Superior temporal gyrus (tissue), 1 donor: Measurements from ENCODE around the gene POMGNT1.

Source experiments
- DNase-seq: peaks from one replicate; pipeline ENCODE4 v3.0.0-alpha.2; 2016; ENCODE audit errors: extremely low spot score

Gene POMGNT1

DNA sequence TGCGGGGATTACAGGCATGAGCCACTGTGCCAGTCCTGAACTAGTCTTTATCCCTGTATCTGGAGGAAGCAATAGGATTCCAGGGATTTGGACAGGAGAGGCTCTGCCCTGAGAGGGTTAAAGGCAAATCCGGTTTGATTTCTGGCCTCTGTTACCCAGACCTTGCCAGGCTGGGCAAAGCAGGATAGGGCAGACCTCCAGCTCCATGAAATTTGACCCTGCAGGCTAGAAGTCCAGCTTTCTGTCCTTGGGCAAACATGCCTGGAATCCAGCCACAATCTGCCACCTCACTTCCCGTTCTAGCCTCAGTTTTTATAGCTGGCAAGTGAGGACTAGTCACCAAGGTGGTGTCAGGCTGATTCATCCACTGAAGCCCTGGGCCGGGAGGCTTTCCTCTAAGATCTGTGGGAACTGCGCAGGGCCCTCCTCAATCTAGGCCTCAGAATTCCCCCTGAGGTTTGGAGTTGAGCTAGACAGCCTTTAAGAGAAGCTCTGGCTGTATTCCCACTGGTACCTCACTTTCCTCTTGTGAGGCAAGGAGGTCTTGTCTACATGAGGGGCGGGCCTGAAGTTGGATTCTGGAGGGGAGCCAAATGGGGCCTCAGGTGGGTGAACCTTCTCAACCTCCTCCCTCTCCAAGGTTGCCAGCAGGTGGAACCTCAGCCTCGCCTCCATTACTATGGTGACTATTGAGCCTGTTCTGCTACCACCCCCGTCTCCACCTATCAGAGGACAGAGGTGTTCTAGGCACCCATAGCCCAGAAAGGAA is 15.0 kb downstream of the POMGNT1 start:
- DNase-seq = no peak

DNA sequence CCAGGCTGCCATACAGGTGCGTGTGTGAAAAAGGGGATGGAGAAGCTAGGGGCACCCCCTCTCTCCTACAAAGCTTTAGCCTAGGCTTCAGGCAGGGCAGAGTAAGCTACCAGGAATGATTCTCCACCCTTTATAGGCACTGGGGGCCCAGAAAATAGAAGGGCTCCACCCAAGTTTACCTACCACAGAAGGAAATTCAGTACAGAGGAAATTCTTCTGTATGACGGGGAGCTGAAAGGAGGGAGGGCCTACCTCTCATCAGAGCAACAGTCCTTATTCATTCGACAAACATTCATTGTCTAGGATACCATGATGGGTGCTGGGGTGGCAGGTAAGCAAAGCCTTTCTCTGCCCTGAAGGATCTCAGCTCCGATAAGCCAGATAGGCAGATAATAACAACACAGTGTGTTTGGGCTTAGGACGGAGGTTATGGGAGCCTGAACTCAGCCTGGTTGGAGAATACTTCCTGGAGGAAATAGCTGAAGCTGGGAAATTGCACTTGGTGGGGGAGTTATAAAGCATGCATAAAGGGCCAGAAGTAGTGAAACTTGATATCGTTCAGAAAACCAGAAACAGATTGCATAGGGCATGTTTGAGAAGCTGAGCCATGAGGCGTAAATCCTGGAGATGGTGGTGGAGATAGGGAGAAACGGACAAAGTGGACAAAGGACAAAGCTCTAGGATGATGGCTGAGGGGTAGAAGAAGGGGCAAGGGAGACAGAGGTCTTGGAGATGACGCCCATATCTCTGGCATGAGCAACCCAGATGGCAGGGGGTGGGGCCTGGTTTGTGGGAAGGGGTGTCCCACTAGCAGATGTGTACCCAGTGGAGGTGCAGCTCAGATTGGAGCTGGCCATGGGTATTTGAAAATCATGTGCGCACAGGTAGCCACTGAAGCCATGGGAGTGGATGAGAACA is 16.6 kb downstream of the POMGNT1 start:
- DNase-seq = no peak

DNA sequence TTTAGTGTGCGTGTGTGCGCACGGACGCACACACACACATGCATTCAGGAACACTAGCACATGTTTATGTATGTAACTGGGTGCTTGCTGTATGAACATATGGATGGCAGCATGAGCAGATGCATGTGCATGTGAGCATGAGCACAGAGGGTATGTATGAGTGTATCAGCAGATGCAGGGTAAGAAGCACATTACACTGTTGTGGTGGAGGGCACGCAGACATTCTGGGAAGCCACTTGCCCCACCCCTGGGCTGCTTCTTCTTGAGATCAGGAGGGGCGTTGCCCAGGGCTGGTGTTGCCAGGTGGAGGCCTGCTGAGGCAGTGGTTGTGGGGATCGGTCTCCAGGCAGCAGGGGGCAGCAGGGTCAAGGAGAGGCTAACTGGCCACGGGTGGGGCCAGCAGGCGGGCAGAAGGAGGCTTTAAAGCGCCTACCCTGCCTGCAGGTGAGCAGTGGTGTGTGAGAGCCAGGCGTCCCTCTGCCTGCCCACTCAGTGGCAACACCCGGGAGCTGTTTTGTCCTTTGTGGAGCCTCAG is 18.1 kb downstream of the POMGNT1 start:
- no peak for DNase-seq

GRCh38 chr1:46179138-46180081 is 18.8 kb downstream of the POMGNT1 start:
- peak; percentile 95 for DNase-seq

DNA sequence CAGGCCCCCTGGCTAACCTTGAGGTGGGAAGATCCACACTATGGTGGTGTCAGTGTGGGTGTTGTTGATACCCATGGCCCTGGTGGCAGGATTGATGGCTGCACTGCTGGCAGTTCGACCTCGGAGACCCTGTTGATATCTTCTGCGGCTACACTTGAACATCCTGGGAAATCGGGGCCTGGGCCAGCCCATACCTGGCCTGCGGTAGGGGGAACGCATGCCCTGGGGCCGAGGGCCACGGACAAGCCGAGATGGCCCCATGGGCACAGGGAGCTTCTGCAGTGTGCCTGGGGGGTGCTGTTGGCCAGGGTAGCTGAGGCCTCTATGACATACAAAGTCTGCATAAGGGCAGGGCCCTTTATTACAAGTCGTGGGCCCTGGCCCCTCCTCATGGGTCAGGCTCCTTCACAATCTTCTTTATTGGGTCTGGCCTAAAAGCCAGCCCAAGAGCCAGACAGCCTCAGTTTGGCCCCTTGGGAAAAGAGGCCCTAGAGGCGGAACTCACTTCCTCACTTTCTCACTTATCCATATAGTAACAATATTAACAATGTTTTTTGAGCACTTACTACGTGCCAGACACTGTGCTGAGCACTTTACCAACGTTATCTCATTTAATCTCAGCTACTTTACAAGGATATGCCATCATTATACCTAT is 21.9 kb downstream of the POMGNT1 start, which contains the start of gene P3R3URF:
Gene P3R3URF, minus strand, starts transcription at position 278 of the 655 bp plus-strand sequence. Its CDS starts 17 bp downstream, at position 261.
- DNase-seq = no peak

DNA sequence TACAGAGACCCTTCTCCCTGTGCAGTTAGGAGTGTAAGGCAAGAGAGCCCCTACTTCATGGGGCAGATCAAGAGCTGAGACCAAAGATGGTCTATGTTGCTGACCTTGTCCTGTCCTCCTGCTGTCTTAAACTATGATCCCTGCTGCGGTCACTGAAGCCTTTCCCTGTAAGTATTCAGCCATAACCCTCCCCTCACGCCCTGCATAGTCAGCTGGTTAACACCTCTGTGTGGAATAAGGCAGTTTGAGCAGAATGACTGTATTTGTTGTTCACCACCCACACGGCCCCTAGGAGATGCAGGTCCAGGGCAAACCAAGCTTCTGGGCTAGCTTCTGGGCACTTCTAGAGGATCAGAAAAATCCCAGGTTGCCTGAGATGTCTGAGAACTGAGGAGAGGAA is 23.0 kb downstream of the POMGNT1 start:
- no peak for DNase-seq

DNA sequence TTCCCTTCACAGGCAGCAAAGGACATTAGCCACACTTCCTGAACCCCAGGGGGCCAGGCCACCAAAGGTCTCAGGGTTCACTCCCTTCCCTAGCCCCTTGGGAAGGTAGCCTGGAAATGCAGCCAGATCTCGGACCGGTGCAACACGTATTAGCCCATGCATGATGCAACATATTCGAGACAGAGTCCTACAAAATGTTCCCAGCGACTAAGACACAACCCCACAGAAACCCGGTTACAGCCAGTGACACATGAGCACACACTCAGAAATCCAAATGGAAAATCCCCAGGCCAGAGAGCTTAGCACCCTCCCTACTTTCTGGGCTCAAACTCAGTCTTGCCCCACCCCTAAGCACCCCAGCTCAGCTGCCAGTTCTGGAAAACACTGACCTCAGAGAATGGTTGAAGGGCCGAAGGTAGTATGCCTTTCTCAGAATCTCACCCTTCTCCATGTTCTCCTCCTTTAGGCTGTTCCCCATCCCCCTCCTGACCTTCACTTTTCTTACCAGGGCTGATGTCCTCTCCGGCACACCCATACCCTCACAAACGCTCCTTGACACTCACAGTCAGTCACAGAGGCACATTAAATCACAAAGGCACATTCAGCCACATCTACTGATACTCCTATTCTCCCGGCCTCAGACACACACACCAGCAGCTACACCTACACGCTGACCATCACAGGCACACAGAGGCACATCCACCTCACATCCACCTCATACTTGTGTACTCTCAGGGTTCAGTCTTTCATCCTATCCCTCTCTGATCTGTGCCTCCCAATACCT is 23.6 kb downstream of the POMGNT1 start, which contains the start of gene TSPAN1:
Gene TSPAN1, plus strand, starts transcription at position 640 of the 784 bp plus-strand sequence. CDS start 6,021 bp downstream, outside the sequence.
- peak; percentile 44 for DNase-seq

GRCh38 chr1:46173361-46173856 is 24.8 kb downstream of the POMGNT1 start:
- DNase-seq = peak; percentile 69

- no peak for DNase-seq
These were observed 25.9 kb downstream of the POMGNT1 start for GRCh38 chr1:46172321-46172720.

DNA sequence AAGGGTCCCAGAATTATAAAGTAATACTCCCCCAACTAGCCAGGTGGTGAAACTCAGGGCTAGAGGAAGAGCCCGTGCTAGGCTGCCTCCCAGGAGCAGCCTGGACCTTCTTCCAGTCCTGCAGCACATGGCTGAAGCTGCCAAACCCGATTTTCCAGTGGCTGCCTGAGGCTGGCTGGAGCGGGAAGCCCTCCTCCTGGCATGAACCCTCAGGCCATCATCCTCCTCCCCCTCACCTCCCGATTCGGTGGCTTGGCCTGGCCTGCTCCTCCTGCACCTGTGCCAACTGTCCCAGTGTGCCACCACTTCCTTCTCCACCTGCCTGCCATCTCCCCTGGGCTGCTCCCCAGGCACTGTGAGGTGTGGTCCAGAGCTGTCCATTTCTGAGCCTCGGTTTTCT is 26.4 kb downstream of the POMGNT1 start:
- no peak for DNase-seq

GRCh38 chr1:46171351-46171750 is 26.9 kb downstream of the POMGNT1 start:
- DNase-seq = no peak

DNA sequence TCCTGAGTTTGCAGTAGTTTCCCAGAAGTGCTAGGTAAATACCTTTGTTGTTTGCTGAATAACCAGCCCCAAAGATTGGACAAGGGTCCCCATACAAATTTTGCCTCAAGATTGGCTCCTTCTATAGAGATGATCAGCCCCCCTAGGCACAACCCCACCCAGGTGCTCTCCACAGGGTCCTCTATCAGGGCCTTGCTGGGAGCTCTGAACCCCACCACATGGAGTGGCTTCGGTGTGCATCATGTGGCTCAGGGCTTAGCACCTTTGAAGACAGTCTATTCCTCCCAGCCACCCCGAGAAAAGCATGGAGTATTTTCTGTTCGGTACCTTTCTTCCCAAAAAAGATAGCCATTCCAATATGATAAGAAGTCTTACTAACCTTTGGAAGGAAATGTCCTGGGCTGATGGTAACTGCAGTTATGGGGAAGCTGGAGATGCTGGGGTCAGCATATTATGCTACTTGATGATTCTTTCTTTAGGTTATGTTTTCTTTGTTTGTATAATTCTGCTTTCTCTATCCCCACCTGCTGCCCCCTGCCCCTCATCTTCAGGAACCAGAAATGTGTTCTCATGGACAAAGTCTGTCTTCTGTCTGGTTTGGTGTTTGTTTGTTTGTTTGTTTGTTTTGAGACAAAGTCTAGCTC is 28.3 kb downstream of the POMGNT1 start:
- DNase-seq = no peak

DNA sequence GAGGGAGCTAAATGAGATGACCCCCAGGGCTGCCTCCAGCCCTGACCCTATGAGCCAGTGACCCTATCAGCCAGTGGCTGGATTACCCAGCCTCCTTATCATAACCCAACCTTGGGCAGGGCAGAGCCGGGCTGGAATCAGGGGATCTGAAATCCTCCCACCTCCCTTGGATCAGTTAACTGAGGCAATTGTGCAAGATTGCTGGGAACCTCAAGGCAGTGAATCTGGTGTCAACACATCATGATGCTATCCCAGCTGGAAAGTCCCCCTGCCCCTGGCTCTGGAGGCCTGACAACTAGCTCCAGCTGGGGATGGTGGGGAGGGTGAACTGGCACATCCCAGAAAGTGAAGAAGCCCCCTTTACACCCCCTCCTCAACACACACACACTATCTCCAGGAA is 29.8 kb downstream of the POMGNT1 start:
- DNase-seq = no peak

DNA sequence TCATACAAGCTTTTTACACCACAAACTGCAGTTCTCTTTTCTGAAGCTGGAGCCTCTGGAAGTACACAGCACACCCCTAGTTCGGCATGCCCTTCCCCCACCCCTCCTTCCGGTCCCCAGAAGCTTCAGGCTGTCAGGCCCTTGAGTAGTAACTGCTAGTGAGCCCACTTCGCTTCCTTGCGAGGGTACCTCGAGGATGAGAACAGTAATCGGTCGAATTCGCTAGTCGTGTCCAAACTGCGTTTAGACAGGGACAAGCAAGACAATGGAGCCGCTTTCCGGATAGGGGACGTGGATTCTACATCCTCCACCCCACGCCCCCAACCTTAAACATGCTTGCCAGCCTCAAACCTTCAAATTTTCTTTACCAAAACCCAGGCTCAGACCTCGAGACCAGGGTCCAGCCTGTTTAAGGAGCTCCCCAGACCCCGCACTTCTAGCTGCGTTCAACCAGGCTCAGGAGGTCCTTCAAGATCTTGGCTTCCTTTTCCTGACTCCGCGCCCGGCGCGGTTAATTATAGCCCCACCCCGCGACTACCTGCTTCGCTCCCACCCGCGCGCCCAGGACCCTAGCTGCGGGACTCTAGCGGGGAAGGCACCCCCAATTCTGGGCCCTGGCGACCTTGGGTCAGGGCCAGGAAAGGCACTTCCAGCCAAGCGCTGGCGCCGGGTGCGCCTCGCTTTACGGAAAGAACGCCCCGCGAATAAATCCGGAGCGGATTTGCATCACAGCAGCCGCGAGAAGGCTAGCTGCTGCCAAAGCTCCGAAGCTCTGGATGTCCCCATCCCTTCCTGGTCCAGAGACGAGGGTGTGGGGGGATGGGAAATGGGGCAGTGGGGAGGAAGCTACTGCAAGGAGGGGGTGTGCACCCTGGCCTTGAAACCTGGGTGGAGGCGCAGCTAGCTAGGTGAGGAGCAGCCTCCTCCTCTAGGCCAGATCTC is 31.4 kb downstream of the POMGNT1 start:
- peak; percentile 25 for DNase-seq

- no peak for DNase-seq
These were observed 38.0 kb downstream of the POMGNT1 start for GRCh38 chr1:46160212-46160611.

DNA sequence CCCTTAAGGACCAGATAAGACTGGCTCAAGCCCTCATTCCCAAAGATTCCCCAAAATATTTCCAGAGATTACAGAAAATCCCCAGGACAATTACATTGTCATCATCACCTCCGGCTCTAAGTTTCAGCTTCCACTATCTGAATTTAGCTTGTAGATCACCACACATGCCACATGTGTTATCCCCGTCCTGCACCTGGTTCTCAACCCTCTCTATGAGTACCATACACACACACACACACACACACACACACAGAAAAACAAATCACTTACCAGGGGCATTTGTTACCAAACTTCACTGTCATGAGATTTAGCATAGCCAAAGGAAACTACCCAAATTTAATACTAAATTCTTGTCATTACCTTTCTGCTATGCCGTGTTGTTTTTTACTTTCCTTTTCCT is 38.7 kb downstream of the POMGNT1 start:
- no peak for DNase-seq

DNA sequence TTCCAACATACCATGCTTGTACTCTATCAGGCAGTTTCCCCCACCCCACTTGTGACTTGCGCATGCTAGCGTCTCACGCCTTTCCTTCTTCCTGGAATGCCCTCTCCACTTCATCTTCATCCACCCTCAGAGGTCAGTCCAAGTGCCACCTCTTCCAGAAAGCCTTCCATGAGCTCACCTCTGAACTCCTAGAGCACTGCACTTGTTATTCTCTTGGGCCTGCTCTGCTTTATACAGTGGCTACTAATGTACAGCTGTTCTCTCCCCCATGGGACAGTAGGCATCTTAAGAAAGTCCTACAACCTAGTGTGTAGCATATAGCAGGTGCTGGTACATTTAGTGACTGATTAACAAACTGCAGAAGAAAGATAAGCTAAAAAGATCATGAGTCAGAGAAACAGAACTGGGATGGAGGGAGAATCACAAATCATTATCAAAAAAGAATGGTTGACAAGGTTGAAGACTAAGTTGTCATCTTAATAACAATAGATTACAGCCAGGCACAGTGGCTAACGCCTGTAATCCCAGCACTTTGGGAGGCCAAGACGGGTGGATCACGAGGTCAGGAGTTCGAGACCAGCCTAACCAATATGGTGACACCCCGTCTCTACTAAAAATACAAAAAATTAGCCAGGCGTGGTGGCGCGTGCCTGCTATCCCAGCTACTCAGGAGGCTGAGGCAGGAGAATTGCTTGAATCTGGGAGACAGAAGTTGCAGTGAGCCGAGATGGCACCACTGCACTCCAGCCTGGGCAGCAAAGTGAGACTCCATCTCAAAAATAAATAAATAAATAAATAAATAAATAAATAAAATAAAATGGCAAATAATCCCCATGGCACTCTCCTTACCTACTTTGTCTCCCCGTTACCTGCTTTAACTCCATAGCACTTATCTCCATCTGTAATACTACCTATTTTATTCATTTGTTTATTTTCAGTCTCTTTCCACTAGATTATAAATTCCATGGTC is 39.6 kb downstream of the POMGNT1 start:
- DNase-seq = no peak
